Measurements from ENCODE around the gene PSMB9. TPM values are rescaled to one million over a fixed set of nuclear protein-coding genes. Genes with fewer than 3 reads are reported as not detected.

Gene PSMB9
- total and polyA plus RNA-seq, 9 of the 15 experiments (the other 6 are each of a cell fraction or from before 2014, with no cell fraction given), result 1.1 to 3.7 (median 2.4) TPM

GRCh38 chr6:32838114-32838958 lies 15.7 kb upstream of the PSMB9 start, which contains the start of gene TAP2 (continued):
- TF ChIP-seq SFPQ (IDR thresholded peaks at IDR 0.05; ENCODE audit: low read depth, low read length) (no peak), RBM39 (optimal IDR thresholded peaks at IDR 0.05; ENCODE audit: low read depth, low read length) (no peak), ZC3H8 (IDR thresholded peaks at IDR 0.05) (no peak), NCOA2 (IDR thresholded peaks at IDR 0.05; ENCODE audit: partially characterized antibody in 2 of 2) (no peak), HNRNPL (IDR thresholded peaks at IDR 0.05; ENCODE audit: low read depth, low read length) (no peak), ZNF316 (IDR thresholded peaks at IDR 0.05) (no peak), CCNT2 (IDR thresholded peaks at IDR 0.05; ENCODE audit: borderline replicate concordance, extremely low read depth, insufficient read length, low read depth, low read length) (peak; percentile 72), C11orf30 (IDR thresholded peaks at IDR 0.05; ENCODE audit: low read depth) (no peak), USF2 (CRISPR knock-in tag; IDR thresholded peaks at IDR 0.05) (no peak), RCOR1 (IDR thresholded peaks at IDR 0.05; ENCODE audit: borderline replicate concordance in 1 of 2, low read depth in 2 of 2, low read length in 2 of 2) (peak in 1 of 2 experiments; percentile 72; a peak in 2 of 4 replicates), CHD2 (IDR thresholded peaks at IDR 0.05; ENCODE audit: low read depth, low read length) (0 out of 2 replicates have a peak, but pooled peaks have one; percentile 11), RUNX1 (IDR thresholded peaks at IDR 0.05; ENCODE audit: low read depth) (0 out of 2 replicates have a peak, but pooled peaks have one; percentile 66), USF1 (CRISPR knock-in tag; IDR thresholded peaks at IDR 0.05) (no peak), ZNF57 (CRISPR knock-in tag; IDR thresholded peaks at IDR 0.05) (no peak), SMARCA4 (IDR thresholded peaks at IDR 0.05) (no peak), ZZZ3 (IDR thresholded peaks at IDR 0.05) (no peak), NR0B1 (IDR thresholded peaks at IDR 0.05; ENCODE audit: partially characterized antibody) (no peak), ARID3A (IDR thresholded peaks at IDR 0.05; ENCODE audit: borderline replicate concordance, low read depth, low read length) (no peak), U2AF2 (optimal IDR thresholded peaks at IDR 0.05; ENCODE audit: low read depth, low read length) (no peak), PCBP2 (IDR thresholded peaks at IDR 0.05; ENCODE audit: low read depth, low read length, poor library complexity, severe bottlenecking) (no peak), CBX8 (IDR thresholded peaks at IDR 0.05; ENCODE audit: borderline replicate concordance, extremely low read depth, low read depth, low read length, poor library complexity, severe bottlenecking) (no peak)

Measured in K562 (cell line).